NT2/D1 (cell line): ENCODE measurements around the gene ZNF674.
A peak's percentile ranks its signal among the peaks of the same experiment; 100 is the strongest.
"Not testable (repeated sequence)": the region's sequence is repeated elsewhere in the genome, so short reads cannot be mapped to it uniquely, and the experiment has no call there.

Experiments
- DNase-seq: peaks from one replicate; pipeline ENCODE4 v3.0.0-alpha.2; 2011; ENCODE audit warnings: low read depth, low spot score
- H3K27me3 ChIP-seq: 2 replicates; pipeline ENCODE4 v1.6.0; 2011; ENCODE audit warnings: mild to moderate bottlenecking; ENCODE audit not compliant: insufficient read length, insufficient read depth
- H3K36me3 ChIP-seq: 2 replicates; pipeline ENCODE4 v1.6.1; 2011; ENCODE audit warnings: mild to moderate bottlenecking, low read length, mixed read lengths; ENCODE audit not compliant: insufficient read depth, insufficient read length
- H3K4me1 ChIP-seq: 2 replicates; pipeline ENCODE4 v1.5.1; 2011; ENCODE audit not compliant: insufficient read depth, insufficient read length
- H3K4me3 ChIP-seq: 2 replicates; pipeline ENCODE4 v1.5.1; 2011; ENCODE audit warnings: low read depth; ENCODE audit not compliant: insufficient read length
- H3K9ac ChIP-seq: 2 replicates; pipeline ENCODE4 v1.6.0; 2011; ENCODE audit warnings: low read depth; ENCODE audit not compliant: insufficient read length
- H3K9me3 ChIP-seq: 2 replicates; pipeline ENCODE4 v1.5.1; 2011; ENCODE audit warnings: mild to moderate bottlenecking, low read length; ENCODE audit not compliant: insufficient read depth
- SUZ12 ChIP-seq: IDR thresholded peaks from 2 replicates; pipeline ENCODE4 v1.6.1; 2011; ENCODE audit not compliant: insufficient read length, insufficient read depth; ENCODE audit errors: extremely low read depth
- YY1 ChIP-seq: IDR thresholded peaks from 2 replicates; pipeline ENCODE4 v1.6.1; 2011; ENCODE audit not compliant: insufficient read length, insufficient read depth
- ZNF274 ChIP-seq: IDR thresholded peaks from 2 replicates; pipeline ENCODE4 v1.6.1; 2011; ENCODE audit warnings: mild to moderate bottlenecking, low read depth, low read length

Gene ZNF674

DNA sequence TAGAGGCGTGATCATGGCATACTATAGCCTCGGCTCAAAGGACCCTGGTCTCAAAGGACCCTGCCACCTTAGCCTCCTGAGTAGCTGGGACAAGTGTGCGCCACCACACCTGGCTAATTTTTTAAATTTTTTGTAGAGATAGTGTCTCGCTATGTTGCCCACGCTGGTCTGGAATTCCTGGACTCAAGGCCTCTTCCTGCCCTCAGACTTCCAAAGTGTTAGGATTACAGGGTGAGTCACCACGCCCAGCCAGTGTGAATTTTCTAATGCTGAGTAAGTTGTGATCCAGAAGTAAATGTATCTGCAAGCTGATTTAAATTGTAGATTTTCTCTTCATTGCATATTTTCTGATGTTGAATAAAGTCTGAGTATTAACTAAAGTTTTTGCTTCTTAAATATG is 2.6 kb upstream of the ZNF674 start:
- Histone ChIP-seq H3K4me3 (no peak overlapping the region), H3K36me3 (peaks cover 48% of the 10 kb centered on the region), H3K27me3 (no peaks in the 10 kb centered on the region), H3K9me3 (no peaks in the 10 kb centered on the region; the same call in 1 of the 2 replicates), H3K4me1 (peaks cover 2% of the 10 kb centered on the region), H3K9ac (peak overlapping the region; percentile 21)
- no peak for TF ChIP-seq YY1
- no peak for TF ChIP-seq SUZ12
- no peak for TF ChIP-seq ZNF274
- no peak for DNase-seq

DNA sequence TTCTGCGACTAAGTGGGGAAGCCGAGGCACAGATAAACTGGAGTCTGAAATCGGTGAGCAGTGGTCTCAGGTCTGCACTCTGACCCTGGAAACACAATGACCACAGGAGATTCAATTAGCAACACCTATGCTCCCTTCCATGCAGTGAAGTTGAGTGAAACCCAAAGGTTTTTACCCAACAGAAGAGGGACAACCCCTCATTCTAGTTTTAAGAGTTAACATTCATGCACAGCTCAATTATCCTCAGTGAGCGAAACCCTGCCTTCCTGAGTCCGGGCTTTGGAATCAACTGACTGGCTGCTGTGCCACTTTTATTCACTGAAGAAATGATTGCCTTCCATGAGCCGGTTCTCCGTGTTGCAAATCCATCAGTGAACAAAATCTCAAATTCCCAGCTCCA is 694 bp downstream of the ZNF674 start:
- not testable (repeated sequence) for H3K9me3 ChIP-seq, DNase-seq, H3K27me3 ChIP-seq, H3K4me1 ChIP-seq
- Histone ChIP-seq H3K36me3 (peaks cover 59% of the 10 kb centered on the region), H3K4me3 (peak overlapping the region; percentile 91), H3K9ac (peak overlapping the region; percentile 99)

DNA sequence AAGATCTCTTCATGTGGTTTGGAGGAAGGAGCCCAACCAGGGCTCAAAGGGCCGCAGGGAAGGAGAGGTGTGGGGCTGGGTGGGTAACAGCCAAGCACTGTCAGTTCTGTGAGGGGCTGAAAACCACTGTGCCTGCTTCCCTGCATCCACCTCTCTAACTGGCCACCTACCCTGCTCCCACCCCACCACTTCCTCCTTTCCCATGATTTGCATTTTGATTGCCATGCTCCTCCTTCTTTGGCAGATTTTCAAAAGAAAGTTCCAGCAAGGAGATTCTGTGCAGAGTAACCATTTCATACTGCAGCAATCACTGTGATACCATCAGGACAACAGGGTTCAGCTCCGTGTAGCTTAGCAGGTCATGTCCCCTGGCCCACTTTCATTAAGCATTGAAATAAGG is 1.8 kb downstream of the ZNF674 start:
- no peak for DNase-seq
- peak overlapping the region; percentile 32 for H3K9ac ChIP-seq
- H3K36me3 ChIP-seq, result peaks cover 53% of the 10 kb centered on the region
- no peaks in the 10 kb centered on the region for H3K27me3 ChIP-seq
- no peak overlapping the region for H3K4me3 ChIP-seq
- no peak for TF ChIP-seq SUZ12
- TF ChIP-seq ZNF274, result no peak
- no peak for TF ChIP-seq YY1
- no peaks in the 10 kb centered on the region for H3K9me3 ChIP-seq
- H3K4me1 ChIP-seq, result peaks cover 2% of the 10 kb centered on the region

DNA sequence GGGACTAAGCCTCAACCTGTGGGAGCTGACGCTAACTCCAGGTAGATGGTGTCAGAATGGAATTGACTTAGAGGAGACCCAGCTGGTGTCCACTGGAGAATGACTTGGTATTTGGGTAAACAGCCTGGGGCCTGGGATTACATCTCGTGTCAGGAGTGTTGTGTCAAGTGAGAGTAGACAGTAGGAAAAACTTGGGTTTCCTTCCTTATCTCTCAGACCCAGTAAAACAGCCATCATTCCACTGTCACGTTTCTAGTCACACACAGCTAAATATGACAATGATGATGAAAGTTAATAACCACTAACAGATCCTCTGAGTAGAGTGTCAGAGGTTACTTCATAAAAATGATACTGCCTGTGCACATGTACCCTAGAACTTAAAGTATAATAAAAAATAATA is 13.8 kb downstream of the ZNF674 start:
- no peak for DNase-seq
- H3K9me3 ChIP-seq, result no peaks in the 10 kb centered on the region
- TF ChIP-seq YY1 (no peak), SUZ12 (no peak), ZNF274 (no peak)

DNA sequence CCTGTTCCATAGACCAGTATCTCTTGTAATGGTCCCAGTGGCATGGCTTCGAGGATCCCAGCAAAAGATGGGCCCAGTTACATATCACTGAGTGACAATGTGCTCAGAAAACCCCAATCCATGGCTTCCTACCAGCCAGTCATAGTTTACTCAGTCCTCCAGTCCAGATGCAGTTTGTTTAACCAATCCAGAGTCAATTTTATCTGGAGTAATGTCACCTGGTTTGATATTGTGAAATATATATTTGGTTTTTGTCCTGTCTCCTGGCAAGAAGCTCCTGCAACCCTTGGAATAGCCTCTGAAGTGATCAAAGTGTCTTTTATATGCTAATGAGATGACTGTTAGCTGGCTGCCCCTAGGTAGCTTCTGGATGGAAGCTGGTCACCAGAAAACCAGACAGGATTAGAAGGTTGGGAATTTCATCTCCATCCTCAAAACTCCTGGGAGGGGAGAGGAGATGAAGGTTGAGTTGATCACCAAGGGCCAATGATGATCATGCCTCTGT is 14.8 kb downstream of the ZNF674 start:
- not testable (repeated sequence) for DNase-seq, H3K27me3 ChIP-seq, H3K9ac ChIP-seq, H3K4me3 ChIP-seq, H3K9me3 ChIP-seq, H3K4me1 ChIP-seq
- H3K36me3 ChIP-seq, result peaks cover 19% of the 10 kb centered on the region

More for the DNA sequence above, 13.8 kb downstream of the ZNF674 start:
- no peaks in the 10 kb centered on the region for H3K27me3 ChIP-seq
- no peak overlapping the region for H3K4me3 ChIP-seq
- H3K36me3 ChIP-seq, result peaks cover 15% of the 10 kb centered on the region
- H3K9ac ChIP-seq, result no peak overlapping the region
- H3K4me1 ChIP-seq, result no peaks in the 10 kb centered on the region

DNA sequence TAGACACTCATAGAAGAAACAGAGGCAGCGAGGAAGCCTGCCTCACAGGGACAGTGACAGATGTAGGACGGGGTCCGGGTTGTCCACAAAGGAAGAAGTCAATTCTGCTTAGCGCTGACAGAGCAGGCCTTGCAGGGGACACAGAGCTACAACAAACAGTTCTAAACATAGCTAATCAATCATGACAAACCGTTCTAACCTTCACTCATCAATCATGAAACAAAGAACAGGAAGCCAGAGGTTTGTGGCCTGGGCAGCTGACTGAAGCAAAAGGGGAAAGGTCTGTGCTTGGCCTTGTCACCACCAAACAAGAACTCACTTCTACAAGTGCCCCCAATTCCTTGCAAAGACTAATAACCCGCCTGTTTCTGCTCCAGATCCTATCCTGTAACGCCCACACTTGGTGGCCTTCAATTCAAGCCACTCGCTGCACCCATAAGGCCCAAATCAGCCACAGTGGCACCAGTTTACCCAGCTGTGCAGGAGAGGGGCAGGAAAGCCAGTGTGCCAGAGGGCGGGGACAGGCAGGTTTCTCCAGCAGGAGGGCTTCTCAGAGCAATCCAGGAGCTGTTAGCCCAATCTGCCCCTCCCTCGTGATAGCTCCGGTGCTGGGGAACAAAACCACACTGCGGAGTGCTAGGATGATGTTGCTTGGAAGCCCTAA is 15.3 kb downstream of the ZNF674 start:
- H3K9me3 ChIP-seq, DNase-seq, H3K4me1 ChIP-seq: not testable (repeated sequence)

DNA sequence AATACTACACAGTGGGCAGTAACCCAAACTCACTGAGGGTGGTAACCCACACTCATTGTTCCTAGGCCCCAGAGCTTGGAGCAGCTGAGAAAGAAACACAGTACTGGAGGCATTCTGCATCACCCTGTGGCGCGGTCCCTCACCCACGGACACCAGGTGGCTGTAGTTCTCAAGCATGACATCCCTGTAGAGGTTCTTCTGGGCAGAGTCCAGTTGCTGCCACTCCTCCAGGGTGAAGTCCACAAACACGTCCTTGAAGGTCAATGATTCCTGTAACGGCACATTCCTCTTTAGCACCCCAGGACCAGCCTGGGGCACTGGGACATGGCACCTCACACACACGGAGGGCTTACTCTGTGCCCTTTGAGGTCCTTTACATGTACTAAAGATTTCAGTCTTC is 16.6 kb downstream of the ZNF674 start:
- H3K9ac ChIP-seq, H3K9me3 ChIP-seq, H3K27me3 ChIP-seq, H3K4me1 ChIP-seq, DNase-seq, H3K4me3 ChIP-seq: not testable (repeated sequence)
- peaks cover 27% of the 10 kb centered on the region for H3K36me3 ChIP-seq

More for the DNA sequence above, 15.3 kb downstream of the ZNF674 start:
- peaks cover 19% of the 10 kb centered on the region for H3K36me3 ChIP-seq
- H3K4me3 ChIP-seq, H3K9ac ChIP-seq, H3K27me3 ChIP-seq: not testable (repeated sequence)

DNA sequence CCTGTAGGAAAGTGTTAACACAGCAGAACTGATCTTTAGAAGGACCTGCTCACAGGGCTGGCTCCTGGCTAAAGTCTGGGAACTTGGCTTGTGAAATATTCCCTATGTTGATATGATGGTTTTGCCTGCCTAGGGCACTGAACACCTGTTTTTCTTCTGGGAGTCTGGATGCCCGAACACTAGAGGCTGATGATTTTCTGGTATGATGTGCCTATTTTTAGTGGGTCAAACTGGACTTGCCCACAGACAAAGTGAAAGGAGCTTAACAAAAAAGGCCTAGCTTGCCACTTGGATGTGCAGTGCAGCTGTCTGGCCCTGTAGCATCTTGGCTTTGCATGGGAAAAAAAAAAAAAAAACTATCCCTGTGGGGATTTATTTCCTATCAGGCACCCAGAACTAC is 39.1 kb downstream of the ZNF674 start:
- DNase-seq, result no peak
- H3K9ac ChIP-seq, result no peak overlapping the region
- no peaks in the 10 kb centered on the region for H3K4me1 ChIP-seq
- H3K9me3 ChIP-seq, result peaks cover 43% of the 10 kb centered on the region
- peaks cover 18% of the 10 kb centered on the region for H3K36me3 ChIP-seq
- no peaks in the 10 kb centered on the region for H3K27me3 ChIP-seq
- no peak for TF ChIP-seq YY1
- no peak for TF ChIP-seq ZNF274
- TF ChIP-seq SUZ12, result no peak
- H3K4me3 ChIP-seq, result no peak overlapping the region
